Choroid plexus epithelial cell (primary cell): ENCODE measurements around the gene FRS3.
"Not testable (repeated sequence)": the region's sequence is repeated elsewhere in the genome, so short reads cannot be mapped to it uniquely, and the experiment has no call there.

Experiments used
- DNase-seq: peaks from one replicate; pipeline ENCODE4 v3.0.0-alpha.2; 2010; ENCODE audit warnings: low read depth
- H3K4me3 ChIP-seq: 2 replicates; pipeline ENCODE4 v1.5.1; 2011; ENCODE audit warnings: low read depth, mild to moderate bottlenecking, control low read depth, low read length, moderate library complexity
- CTCF ChIP-seq: conservative IDR thresholded peaks from 2 replicates; pipeline ENCODE4 v1.5.1; 2011; ENCODE audit warnings: low read depth, mild to moderate bottlenecking, control low read depth, inconsistent platforms, low read length, moderate library complexity

FRS3 gene

GRCh38 chr6:41769376-41769775 lies 10.3 kb downstream of the FRS3 start:
- no peak for DNase-seq
- H3K4me3 ChIP-seq: no peak overlapping the region
- TF ChIP-seq CTCF: no peak

- no peak overlapping the region for H3K4me3 ChIP-seq
- TF ChIP-seq CTCF: no peak
- DNase-seq: no peak
Measured at GRCh38 chr6:41768545-41769308, 11.0 kb downstream of the FRS3 start.

- no peak overlapping the region for H3K4me3 ChIP-seq
- TF ChIP-seq CTCF: no peak
- DNase-seq: peak; percentile 70
Measured at GRCh38 chr6:41767112-41767833, 12.4 kb downstream of the FRS3 start.

- DNase-seq, H3K4me3 ChIP-seq: not testable (repeated sequence)
Measured at GRCh38 chr6:41766043-41766664, 13.5 kb downstream of the FRS3 start.

GRCh38 chr6:41763470-41763869 lies 16.2 kb downstream of the FRS3 start:
- no peak overlapping the region for H3K4me3 ChIP-seq
- no peak for TF ChIP-seq CTCF
- no peak for DNase-seq

- H3K4me3 ChIP-seq: no peak overlapping the region
- no peak for DNase-seq
- TF ChIP-seq CTCF: no peak
Measured at GRCh38 chr6:41759905-41760579, 19.7 kb downstream of the FRS3 start.
